ENCODE results near the gene SUMO4. TPM values are rescaled to one million over a fixed set of nuclear protein-coding genes. Genes with fewer than 3 reads are reported as not detected.

SUMO4 gene
- polyA plus RNA-seq, 1 donor from 2014 or later = 0.79 TPM

DNA sequence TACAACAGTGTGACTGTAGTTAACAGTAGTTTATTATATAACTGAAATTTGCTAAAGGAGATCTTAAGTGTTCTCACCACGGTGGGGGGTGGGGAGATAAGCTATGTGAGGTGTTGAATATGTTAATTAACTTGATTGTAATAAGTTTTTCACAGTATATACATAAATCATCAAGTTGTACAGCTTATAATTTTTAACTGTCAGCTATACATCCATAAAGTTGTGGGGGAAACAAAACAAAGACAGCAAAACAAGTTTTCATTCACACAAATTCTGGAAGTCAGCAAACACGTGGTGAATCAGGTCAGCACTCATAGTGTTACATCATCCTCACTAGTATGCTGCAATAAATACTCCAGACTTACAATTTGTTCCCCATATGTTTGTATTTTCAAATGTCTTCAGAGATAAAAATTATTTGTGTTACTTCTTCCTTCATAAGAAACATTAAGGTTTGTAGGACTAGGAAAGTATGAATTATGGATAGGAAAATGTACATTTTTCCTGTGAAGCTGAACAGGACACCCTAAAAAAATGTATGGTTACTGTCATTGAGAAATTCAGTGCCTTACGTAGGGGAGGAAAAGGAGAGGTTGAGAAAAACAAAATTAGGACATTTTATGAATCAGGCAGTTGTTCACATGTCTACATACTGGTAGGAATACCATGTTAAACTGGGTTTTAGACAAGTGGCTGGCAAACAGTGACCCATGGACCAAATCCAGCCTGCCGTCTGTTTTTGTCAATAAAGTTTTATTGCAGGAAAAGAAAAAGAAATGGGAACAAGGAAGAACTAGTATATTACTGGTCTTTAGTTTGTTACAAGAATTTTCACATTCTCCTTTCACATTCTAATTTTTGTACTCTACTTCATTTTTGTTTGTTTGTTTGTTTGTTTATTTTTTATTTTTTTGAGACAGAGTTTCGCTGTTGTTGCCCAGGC, 6.0 kb downstream of the SUMO4 start:
- H3K36me3 Mint-ChIP-seq = peaks cover 4% of the 10 kb centered on the region

GRCh38 chr6:149409617-149410016, 9.6 kb downstream of the SUMO4 start:
- H3K4me3 Mint-ChIP-seq = no peak overlapping the region
- no peaks in the 10 kb centered on the region for H3K27me3 Mint-ChIP-seq
- no peaks in the 10 kb centered on the region for H3K9me3 Mint-ChIP-seq
- H3K4me1 Mint-ChIP-seq = peaks cover 6 to 9% (median 8%) of the 10 kb centered on the region in 3 donors
- no peaks in the 10 kb centered on the region for H3K36me3 Mint-ChIP-seq
- H3K27ac Mint-ChIP-seq = no peak overlapping the region

More for the DNA sequence above, 6.0 kb downstream of the SUMO4 start:
- peak overlapping the region in 2 of 3 donors; percentile 36 to 71 for H3K27ac Mint-ChIP-seq
- H3K9me3 Mint-ChIP-seq = no peaks in the 10 kb centered on the region
- H3K4me3 Mint-ChIP-seq = no peak overlapping the region
- peaks cover 3 to 5% (median 5%) of the 10 kb centered on the region in 3 donors for H3K4me1 Mint-ChIP-seq
- H3K27me3 Mint-ChIP-seq = no peaks in the 10 kb centered on the region

- no peaks in the 10 kb centered on the region for H3K9me3 Mint-ChIP-seq
- H3K27ac Mint-ChIP-seq = no peak overlapping the region
Measured at GRCh38 chr6:149410557-149410956, 10.5 kb downstream of the SUMO4 start.

DNA sequence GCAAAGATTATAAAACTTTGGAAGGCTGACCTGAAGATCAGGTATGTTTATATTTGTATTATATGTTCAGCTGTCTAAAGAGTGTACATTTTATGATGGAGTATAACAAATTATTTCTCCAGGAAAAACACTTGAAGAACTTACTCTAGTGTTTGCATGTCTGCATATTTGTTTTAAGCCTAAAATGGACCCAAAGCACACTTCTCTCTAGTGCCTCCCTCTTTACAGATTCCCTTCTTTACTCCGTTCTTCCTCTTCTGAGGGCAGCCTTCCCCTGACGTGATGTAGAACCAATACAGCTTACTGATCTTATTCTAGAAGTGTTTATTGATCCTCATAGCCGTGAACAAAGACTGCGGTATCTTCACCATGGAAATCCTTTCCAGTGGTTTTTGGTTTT, 13.9 kb downstream of the SUMO4 start:
- no peak overlapping the region for H3K27ac Mint-ChIP-seq

More at GRCh38 chr6:149410557-149410956, 10.5 kb downstream of the SUMO4 start:
- H3K27me3 Mint-ChIP-seq = no peaks in the 10 kb centered on the region
- no peaks in the 10 kb centered on the region for H3K36me3 Mint-ChIP-seq
- H3K4me1 Mint-ChIP-seq = peaks cover 6 to 9% (median 8%) of the 10 kb centered on the region in 3 donors
- H3K4me3 Mint-ChIP-seq = no peak overlapping the region

GRCh38 chr6:149414821-149415220, 14.8 kb downstream of the SUMO4 start:
- Mint-ChIP-seq H3K4me1 (peaks cover 4 to 10% (median 6%) of the 10 kb centered on the region in 3 donors), H3K9me3 (no peaks in the 10 kb centered on the region), H3K36me3 (no peaks in the 10 kb centered on the region), H3K27ac (no peak overlapping the region), H3K27me3 (no peaks in the 10 kb centered on the region), H3K4me3 (no peak overlapping the region)

More for the DNA sequence above, 13.9 kb downstream of the SUMO4 start:
- Mint-ChIP-seq H3K36me3 (no peaks in the 10 kb centered on the region), H3K9me3 (no peaks in the 10 kb centered on the region), H3K27me3 (no peaks in the 10 kb centered on the region), H3K4me1 (peaks cover 4 to 6% (median 6%) of the 10 kb centered on the region in 3 donors), H3K4me3 (no peak overlapping the region)

- Mint-ChIP-seq H3K36me3 (no peaks in the 10 kb centered on the region), H3K9me3 (no peaks in the 10 kb centered on the region), H3K4me3 (no peak overlapping the region), H3K27me3 (no peaks in the 10 kb centered on the region), H3K4me1 (peaks cover 2 to 6% (median 3%) of the 10 kb centered on the region in 3 donors), H3K27ac (no peak overlapping the region)
Measured at GRCh38 chr6:149419696-149420404, 19.8 kb downstream of the SUMO4 start.

DNA sequence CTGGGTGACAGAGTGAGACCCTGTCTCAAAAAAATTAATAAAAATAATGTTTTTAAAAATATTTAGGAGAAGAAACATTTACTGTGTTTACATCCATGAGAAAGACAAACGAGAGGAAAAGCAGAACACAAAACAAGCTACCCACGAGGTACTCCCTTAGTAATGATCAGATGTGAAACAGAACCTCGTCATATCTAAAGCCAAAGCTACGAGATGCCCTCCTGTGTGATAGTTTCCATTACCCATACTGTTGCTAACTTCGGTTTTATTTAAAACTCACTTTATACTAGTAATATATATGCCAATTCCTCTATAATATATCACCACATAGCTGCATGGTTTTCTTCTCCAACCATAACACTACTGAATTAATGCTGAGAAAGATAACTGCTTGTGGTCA, 21.1 kb downstream of the SUMO4 start:
- Mint-ChIP-seq H3K4me1 (peaks cover 2 to 6% (median 3%) of the 10 kb centered on the region in 3 donors), H3K27ac (no peak overlapping the region), H3K4me3 (no peak overlapping the region), H3K27me3 (no peaks in the 10 kb centered on the region), H3K9me3 (no peaks in the 10 kb centered on the region), H3K36me3 (no peaks in the 10 kb centered on the region)

- no peaks in the 10 kb centered on the region for H3K9me3 Mint-ChIP-seq
- H3K36me3 Mint-ChIP-seq = no peaks in the 10 kb centered on the region
- H3K27me3 Mint-ChIP-seq = peaks cover 2% of the 10 kb centered on the region
- peaks cover 2 to 6% (median 3%) of the 10 kb centered on the region in 3 donors for H3K4me1 Mint-ChIP-seq
- no peak overlapping the region for H3K27ac Mint-ChIP-seq
- no peak overlapping the region for H3K4me3 Mint-ChIP-seq
Measured at GRCh38 chr6:149422581-149422980, 22.5 kb downstream of the SUMO4 start.

GRCh38 chr6:149423964-149424440, 23.9 kb downstream of the SUMO4 start:
- H3K36me3 Mint-ChIP-seq = no peaks in the 10 kb centered on the region
- peaks cover 2 to 6% (median 3%) of the 10 kb centered on the region in 3 donors for H3K4me1 Mint-ChIP-seq
- no peak overlapping the region for H3K27ac Mint-ChIP-seq
- H3K27me3 Mint-ChIP-seq = peaks cover 2% of the 10 kb centered on the region
- no peaks in the 10 kb centered on the region for H3K9me3 Mint-ChIP-seq
- H3K4me3 Mint-ChIP-seq = no peak overlapping the region

DNA sequence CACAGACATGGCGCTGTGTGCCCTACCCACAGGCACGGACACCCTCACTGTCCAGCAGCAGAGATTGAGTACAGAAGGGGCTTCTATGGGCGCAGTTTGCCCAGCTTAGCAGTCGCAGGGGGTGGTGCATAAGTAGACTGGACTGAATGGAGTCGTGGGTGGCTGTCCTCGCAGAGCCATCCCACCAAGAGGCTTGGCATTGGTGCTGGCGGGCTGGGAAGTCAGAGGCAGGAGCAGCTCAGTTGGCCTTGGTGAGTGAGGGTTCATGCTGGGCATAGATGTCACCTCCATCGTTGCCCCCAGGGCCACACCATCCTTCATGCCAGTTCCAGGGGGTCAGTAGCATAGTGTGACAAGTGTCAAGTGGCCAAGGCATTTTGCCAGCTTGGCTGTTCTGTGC, 25.2 kb downstream of the SUMO4 start:
- H3K9me3 Mint-ChIP-seq = no peaks in the 10 kb centered on the region
- no peak overlapping the region for H3K4me3 Mint-ChIP-seq
- H3K27me3 Mint-ChIP-seq = peaks cover 2% of the 10 kb centered on the region
- H3K36me3 Mint-ChIP-seq = no peaks in the 10 kb centered on the region
- peaks cover 2 to 3% (median 2%) of the 10 kb centered on the region in 3 donors for H3K4me1 Mint-ChIP-seq
- H3K27ac Mint-ChIP-seq = peak overlapping the region in 1 of 3 donors; percentile 93

DNA sequence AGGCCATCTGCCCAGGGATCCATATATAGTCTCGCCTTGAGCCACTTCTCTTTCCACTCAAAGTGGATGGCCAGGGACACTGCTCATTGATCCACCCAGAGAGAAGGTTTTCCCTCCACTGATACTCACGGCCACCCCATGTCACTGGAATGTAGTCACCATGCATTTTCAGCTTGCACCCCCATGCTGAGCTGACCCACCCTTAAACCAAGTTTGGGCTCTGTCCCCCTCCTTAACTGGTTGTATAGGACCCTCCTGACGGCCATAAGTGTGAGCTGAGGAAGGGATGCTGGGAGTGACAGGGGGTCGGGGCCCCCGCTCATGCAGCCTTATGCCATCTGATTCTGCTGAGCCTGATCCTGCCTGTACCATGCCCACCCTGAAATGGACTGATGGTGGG, 25.7 kb downstream of the SUMO4 start:
- no peak overlapping the region for H3K27ac Mint-ChIP-seq
- H3K4me1 Mint-ChIP-seq = peaks cover 2 to 3% (median 2%) of the 10 kb centered on the region in 3 donors
- H3K9me3 Mint-ChIP-seq = no peaks in the 10 kb centered on the region
- no peak overlapping the region for H3K4me3 Mint-ChIP-seq
- peaks cover 2% of the 10 kb centered on the region for H3K27me3 Mint-ChIP-seq
- H3K36me3 Mint-ChIP-seq = no peaks in the 10 kb centered on the region

- H3K27ac Mint-ChIP-seq = no peak overlapping the region
- H3K4me3 Mint-ChIP-seq = no peak overlapping the region
- no peaks in the 10 kb centered on the region for H3K36me3 Mint-ChIP-seq
- peaks cover under 1 to 4% (median 3%) of the 10 kb centered on the region in 3 donors for H3K4me1 Mint-ChIP-seq
- peaks cover 2% of the 10 kb centered on the region for H3K27me3 Mint-ChIP-seq
- no peaks in the 10 kb centered on the region for H3K9me3 Mint-ChIP-seq
Measured at GRCh38 chr6:149428606-149429005, 28.5 kb downstream of the SUMO4 start.

- Mint-ChIP-seq H3K27ac (no peak overlapping the region), H3K27me3 (peaks cover 2% of the 10 kb centered on the region), H3K4me3 (no peak overlapping the region), H3K9me3 (no peaks in the 10 kb centered on the region), H3K4me1 (peaks cover 0 to 4% (median 3%) of the 10 kb centered on the region in 3 donors), H3K36me3 (no peaks in the 10 kb centered on the region)
Measured at GRCh38 chr6:149429427-149430360, 29.6 kb downstream of the SUMO4 start.

Data from IgD-negative memory B cell (primary cell).